VCaP (cell line): ENCODE measurements around the gene VIPR1.
A peak's percentile ranks its signal among the peaks of the same experiment; 100 is the strongest.

ENCODE experiments used
- H3K27ac ChIP-seq: fragments of 450-650 bp; 2 replicates; pipeline ENCODE4 v1.5.1; 2017
- TF ChIP-seq, protein P1 (sequence below): fragments of 450-650 bp; conservative IDR thresholded peaks from 2 replicates; pipeline ENCODE4 v1.5.1; 2017; ENCODE audit warnings: mild to moderate bottlenecking, moderate library complexity

The VIPR1 gene

DNA sequence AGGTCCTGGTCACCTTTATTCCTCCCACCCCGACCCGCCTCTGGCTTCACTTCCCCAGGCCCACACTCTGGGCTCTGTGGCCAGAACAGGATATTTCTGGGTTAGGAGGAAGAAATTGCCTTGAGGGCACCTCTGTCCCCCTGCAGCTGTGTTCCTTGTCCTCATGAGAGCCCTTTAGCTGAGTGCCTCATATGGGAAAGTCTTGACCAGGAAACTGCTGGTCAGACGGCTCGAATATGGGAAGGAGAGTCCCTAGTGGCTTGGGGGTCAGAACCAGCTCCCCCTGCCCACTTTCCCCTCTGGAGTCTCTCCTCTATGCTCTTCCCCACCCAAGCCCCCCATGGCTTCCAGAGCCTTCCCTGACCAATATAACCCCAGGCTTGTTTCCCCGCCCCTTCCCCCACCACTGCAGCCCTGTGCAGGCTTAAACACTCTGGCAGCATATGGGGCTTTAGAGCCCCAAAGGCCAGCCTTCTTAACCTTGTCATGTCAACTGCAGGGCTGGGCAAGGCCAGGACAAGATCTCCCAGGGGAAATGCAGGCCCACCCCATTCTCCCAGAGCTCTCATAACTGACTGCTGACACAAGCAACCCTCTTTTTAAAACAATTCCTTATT lies 42.9 kb downstream of the VIPR1 start:
- TF ChIP-seq, protein P1, sequence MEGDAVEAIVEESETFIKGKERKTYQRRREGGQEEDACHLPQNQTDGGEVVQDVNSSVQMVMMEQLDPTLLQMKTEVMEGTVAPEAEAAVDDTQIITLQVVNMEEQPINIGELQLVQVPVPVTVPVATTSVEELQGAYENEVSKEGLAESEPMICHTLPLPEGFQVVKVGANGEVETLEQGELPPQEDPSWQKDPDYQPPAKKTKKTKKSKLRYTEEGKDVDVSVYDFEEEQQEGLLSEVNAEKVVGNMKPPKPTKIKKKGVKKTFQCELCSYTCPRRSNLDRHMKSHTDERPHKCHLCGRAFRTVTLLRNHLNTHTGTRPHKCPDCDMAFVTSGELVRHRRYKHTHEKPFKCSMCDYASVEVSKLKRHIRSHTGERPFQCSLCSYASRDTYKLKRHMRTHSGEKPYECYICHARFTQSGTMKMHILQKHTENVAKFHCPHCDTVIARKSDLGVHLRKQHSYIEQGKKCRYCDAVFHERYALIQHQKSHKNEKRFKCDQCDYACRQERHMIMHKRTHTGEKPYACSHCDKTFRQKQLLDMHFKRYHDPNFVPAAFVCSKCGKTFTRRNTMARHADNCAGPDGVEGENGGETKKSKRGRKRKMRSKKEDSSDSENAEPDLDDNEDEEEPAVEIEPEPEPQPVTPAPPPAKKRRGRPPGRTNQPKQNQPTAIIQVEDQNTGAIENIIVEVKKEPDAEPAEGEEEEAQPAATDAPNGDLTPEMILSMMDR = no peak
- H3K27ac ChIP-seq = peak overlapping the region; percentile 99

DNA sequence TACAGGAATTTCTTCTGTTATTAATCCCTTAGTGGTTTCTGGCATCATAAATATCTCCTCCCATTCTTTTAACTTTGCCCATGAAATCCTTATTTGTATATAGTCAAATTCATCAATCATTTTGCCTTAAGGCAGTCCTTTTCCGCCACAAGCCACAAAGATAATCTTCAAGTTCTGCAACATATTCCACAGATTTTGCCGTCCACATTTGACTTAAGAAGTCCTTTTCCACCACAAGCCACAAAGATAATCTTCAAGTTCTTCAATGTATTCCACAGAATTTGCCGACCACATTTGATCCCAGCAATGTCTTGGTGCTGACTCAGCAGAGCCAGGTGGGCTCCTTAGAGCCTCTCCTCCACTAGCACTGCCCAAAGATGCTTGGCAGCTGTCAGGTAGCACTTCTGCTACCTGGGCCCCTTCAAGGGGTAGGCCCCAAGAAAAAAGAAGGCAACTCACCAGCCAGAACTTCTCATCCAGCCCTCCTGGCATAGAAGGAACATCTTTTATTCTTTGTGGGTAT lies 44.3 kb downstream of the VIPR1 start:
- TF ChIP-seq, protein P1 = no peak

GRCh38 chr3:42547401-42547945 lies 45.0 kb downstream of the VIPR1 start:
- H3K27ac ChIP-seq = peak overlapping the region; percentile 99
- TF ChIP-seq, protein P1 = peak; percentile 99

More for the DNA sequence above, 44.3 kb downstream of the VIPR1 start:
- peak overlapping the region; percentile 99 for H3K27ac ChIP-seq

DNA sequence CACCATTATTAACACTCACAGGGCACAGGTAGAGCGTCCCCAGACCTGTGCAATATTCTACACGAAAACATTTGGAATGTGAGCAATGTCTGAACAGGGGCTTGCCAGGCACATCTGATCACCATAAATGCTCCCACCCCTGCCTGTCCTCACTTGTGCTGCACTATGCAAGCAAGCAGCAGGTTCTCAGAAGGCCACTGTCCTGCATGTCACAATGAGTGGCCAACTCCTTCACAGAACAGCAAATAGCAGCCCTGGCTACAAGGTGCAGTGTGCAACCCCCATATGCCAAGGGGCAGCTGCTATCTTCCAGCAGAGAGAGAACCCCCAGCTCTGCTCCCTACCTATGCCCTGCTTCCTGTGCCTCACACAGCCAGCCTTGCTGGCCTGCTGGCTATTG lies 46.7 kb downstream of the VIPR1 start:
- H3K27ac ChIP-seq = peak overlapping the region; percentile 99
- TF ChIP-seq, protein P1 = no peak

GRCh38 chr3:42550250-42550649 lies 47.8 kb downstream of the VIPR1 start:
- no peak overlapping the region for H3K27ac ChIP-seq
- TF ChIP-seq, protein P1 = no peak

- TF ChIP-seq, protein P1 = no peak
- H3K27ac ChIP-seq = peak overlapping the region; percentile 52
Measured at GRCh38 chr3:42552830-42553229, 50.4 kb downstream of the VIPR1 start.

GRCh38 chr3:42556089-42556632 lies 53.7 kb downstream of the VIPR1 start:
- TF ChIP-seq, protein P1 = no peak
- 0 out of 2 replicates have a peak overlapping the region, but pooled peaks have one; percentile 1 for H3K27ac ChIP-seq

DNA sequence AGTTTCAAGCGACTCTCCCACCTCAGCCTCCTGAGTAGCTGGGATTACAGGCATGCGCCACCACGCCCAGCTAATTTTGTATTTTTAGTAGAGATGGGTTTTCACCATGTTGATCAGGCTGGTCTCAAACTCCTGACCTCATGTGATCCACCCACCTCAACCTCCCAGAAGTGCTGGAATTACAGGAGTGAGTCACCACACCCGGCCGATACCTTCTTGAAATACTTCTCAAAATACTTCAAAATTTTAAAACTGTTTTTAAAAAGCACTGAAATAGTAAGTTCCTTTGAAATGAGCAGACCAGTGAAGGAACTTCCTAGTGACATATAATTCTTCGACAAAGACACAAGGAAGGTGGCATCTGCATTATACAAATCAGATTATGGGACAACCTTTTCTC lies 54.4 kb downstream of the VIPR1 start:
- H3K27ac ChIP-seq = 0 out of 2 replicates have a peak overlapping the region, but pooled peaks have one; percentile 1
